GM19397 (cell line): Measurements from ENCODE around the gene CLDN16.
A peak's percentile ranks its signal among the peaks of the same experiment; 100 is the strongest.

Source experiments
- ATAC-seq: cut with Tn5 transposase; IDR thresholded peaks from one replicate; pipeline ENCODE4 v1.9.1; 2021; ENCODE audit warnings: mild to moderate bottlenecking, moderate library complexity; ENCODE audit not compliant: unreplicated experiment

Gene CLDN16

DNA sequence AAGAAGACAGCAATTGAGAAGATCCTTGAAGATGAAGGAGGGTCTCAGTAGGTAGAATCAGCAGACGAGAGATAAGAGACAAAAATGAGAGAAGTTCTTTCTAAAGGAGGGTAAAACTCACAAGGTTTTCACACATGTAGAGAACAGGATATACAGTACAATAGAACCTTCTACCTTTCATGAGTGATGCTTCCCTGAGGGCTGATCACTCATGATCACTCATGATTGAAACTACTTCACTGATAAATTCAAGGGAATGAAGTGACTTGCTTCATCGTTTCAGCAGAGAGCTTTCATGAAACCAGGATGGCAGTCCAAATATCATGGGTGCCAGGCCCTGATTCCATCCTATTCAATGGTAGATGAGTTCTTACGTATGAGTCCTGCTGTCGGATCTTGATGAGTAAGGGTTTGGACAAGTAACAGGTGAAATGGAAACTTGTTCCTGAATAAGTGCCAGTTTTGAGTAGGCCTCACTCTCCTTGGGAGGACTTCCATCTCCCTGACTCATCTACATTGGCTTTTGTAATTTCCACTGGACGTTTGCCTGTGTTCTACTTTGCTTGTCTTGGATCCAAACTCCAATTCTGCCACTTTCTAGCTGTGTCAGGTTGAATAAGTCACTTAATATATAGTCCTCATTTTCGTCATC is 9.6 kb upstream of the CLDN16 start:
- no peak for ATAC-seq

DNA sequence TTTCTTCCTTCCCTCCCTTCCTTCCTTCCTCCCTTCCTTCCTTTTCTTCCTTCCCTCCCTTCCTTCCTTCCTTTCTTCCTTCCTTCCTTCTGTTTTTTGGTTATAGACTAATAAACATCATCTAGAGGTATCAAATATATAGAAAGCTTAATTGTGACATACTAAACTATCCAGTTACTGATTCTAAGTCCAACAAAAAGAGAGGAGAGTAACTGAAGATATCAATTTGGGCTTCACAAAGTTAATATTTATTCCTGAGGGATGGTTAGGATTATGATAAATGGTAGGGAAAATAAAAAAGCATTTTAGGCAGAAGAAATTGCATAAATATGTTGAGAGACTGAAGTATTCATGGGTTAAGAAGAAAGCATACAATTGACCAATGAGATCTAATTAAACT is 7.8 kb upstream of the CLDN16 start:
- no peak for ATAC-seq

DNA sequence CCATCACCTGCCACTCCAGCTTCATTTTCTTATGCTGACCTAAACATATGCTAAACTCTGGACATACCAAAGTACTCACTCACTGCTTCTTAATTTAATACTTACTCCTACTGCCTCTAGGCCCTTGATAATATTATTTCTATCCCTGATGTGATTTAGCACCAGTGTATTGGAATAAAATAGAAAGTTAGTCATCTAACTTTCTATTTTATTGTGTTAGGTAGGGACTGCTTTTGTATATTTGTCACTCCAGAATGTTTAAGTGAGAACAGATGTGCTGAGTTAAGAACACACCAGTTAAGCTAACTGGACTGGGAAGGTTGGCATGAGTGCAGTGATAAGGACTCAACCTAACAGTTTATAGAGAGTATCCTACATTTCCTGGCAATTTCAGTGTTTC is 6.5 kb upstream of the CLDN16 start:
- no peak for ATAC-seq

GRCh38 chr3:190382082-190382481 is 5.9 kb upstream of the CLDN16 start:
- ATAC-seq = no peak

- ATAC-seq = peak; percentile 82
Measured at GRCh38 chr3:190384309-190384756, 3.6 kb upstream of the CLDN16 start.

GRCh38 chr3:190385731-190386688 is 2.0 kb upstream of the CLDN16 start:
- ATAC-seq = no peak

DNA sequence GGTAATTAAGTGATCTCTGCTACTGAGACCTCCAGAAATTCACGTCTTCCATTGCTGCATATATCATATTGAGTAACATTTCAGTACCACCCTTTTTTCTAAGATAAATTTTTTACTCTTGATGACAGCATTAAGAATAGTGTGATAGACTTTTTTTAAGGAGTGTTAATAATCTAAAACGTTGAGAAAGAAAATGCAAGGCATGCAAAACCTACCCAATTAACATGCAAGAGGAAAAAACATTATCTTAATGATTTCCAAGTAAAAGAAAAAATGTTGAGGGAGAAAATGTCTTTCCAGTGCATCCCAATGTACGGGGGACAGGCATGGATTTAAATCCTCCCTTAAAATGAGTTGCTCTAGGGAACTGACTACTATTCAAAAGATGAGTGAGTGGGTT is 740 bp downstream of the CLDN16 start:
- ATAC-seq = no peak

- ATAC-seq = no peak
Measured at GRCh38 chr3:190396001-190396400, 8.0 kb downstream of the CLDN16 start.

DNA sequence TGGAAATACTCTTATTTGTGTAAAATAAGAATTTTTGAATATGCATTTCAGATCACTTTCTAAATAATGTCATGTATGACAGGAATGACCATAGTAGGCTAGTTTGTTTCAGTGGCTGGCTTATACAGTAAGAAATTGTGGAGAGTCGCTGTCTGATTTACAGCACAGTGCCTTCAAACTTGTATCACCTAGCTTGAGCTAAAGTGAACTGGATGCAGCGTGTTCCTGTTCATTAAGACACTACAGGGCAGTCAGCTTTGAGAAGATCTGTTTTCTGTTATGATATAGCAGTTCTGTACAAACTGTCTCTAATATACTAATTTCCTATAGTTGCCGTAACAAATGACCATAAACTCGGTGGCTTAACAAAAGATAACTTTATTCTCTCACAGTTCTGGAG is 9.9 kb downstream of the CLDN16 start:
- ATAC-seq = no peak

GRCh38 chr3:190399677-190400076 is 11.7 kb downstream of the CLDN16 start:
- ATAC-seq = no peak

DNA sequence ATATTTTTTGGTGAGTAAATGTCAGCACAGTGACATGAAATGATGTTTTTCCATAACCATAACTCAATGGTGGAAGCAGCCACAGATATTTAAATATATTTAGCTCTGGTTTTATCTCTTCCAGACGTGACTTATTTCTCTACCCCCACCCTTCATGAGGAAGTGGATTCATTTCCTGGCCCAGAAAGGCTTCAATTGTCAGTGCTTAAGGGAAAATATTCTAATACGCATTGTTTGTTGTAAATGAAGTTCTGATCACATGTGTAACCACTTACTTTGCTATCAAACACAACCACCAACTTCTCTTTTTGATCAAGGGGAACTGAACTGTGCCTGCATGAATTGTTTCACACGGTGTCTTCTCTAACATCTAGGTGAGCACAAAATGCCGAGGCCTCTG is 14.0 kb downstream of the CLDN16 start:
- no peak for ATAC-seq

- ATAC-seq = no peak
Measured at GRCh38 chr3:190404715-190405114, 16.8 kb downstream of the CLDN16 start.

DNA sequence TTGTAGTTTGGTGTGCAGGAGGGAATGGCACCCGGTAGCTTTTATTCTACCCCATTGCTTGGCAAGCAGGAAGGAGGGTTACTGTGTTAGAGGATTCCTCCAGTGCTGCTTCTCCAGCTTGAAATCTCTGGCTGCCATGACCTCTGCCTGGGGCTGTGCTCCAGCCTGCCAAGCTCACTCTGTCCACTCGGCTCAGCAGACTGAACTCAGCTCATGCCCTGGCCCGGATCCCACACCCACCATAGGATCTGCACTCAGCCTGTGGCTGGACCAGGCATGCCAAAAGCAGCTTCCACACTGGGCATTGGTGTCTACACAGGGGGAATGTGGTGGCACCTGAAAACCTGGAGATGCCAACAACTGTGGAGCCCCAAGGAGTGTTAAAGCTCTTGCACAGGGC is 26.3 kb downstream of the CLDN16 start:
- no peak for ATAC-seq

DNA sequence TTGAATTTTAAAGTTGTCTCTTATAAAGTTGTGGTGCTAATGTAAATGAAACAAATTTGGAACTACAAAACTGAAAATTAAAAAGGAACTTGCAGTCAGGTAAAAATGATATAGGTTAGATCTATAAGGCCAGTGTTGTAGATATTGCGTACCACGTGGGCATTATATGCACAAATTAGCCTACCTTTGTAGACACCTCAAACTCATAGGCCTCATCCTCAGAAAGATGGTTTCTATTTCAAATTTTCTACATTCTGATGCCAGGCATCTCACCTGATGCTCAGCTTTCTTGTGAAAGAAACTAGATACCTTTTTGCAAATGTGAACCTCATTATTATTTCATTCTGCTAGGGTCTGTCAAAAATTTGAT is 36.1 kb downstream of the CLDN16 start:
- ATAC-seq = no peak

DNA sequence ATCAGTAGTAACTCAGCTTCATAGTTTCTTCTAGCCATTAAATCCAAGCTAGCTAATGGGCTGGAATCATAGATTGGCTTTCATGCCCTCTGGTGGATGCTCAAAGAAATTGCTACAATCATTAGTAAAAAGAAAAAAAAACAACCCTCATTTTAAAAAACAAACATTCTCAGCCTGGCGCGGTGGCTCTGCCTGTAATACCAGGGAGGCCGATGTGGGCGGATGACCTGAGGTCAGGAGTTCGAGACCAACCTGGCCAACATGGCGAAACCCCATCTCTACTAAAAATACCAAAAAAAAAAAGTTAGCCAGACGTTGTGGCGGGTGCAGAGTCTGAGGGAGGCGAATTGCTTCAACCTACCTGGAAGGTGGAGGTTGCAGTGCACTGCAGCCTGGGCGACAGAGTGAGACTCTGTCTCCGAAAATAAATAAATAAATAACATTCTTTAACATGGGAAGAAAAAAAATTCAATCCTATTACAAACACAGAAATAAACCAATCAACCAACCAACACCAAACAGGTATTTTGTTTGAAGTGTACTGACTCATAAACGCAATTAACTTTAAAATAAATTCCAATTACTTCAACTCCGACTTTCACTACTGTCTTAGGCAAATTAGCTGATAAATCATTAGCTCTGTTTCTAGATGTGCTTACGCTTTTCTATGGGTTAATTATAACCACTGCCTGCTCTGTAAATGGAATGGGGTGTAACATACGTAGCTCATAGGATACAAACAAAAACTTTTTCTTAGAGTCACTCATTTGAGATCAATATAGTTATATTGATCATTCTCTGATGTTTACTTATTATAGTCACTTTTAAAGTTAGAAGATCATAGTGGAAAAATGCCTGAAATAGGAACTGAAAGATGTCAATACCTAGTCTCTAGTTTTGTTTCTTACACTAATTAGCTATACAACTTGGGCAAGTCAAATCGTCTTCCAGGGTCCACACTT is 36.8 kb downstream of the CLDN16 start:
- ATAC-seq = peak; percentile 62

DNA sequence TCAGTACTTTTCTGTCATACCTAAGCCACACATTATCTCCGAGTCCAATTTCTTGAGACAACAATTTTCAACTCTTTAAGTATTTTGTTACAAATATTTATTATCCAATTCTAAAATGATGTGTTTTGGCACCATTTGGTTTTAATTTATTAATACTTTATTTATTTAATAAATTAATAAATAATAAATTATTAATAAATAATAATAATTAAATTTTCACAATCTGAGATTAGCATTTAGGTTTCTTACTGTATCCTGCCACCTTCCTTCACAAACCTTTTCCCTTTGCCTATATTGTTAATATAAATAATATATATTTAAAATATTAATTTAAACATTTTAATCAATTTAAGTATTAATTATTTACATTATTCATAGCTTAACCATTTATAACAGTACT is 37.9 kb downstream of the CLDN16 start:
- no peak for ATAC-seq

- no peak for ATAC-seq
Measured at GRCh38 chr3:190426806-190427507, 39.0 kb downstream of the CLDN16 start.

- ATAC-seq = no peak
Measured at GRCh38 chr3:190429681-190430080, 41.7 kb downstream of the CLDN16 start.

DNA sequence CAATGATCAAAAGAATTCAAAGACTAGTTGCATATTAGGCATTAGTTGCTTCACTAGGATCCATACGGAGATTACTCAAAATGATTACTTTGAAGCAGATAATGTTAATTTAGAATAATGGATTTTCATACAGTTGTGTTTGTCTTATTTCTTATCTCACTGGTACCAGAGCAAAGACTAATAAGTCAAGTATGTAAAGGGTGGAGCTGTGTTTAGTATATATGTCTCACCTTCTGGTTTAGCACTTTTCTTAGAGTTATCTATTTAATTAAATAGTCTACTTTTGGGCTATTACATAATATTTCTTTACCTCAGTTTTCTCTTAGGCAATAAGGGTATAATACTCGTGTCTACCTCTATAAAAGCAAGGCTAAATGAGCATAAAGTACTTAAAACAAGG is 42.9 kb downstream of the CLDN16 start:
- no peak for ATAC-seq

DNA sequence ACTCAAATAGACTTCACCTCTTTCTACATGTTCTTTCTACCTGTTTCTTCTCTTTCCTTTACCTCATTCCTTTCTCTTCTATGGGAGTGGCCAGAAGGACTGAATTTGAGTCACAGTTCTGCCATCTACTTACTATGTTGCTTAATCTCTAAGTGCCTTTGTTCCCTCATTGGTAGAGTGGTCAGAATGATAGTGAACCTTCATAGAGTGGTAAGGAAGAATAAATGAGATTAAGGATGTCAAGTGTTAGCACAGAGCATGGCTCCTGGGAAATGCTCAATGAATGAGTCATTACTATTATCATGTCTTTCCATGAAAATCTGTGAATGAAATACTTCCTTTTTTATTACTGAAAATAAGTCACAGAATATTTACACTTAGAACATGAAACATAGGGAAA is 44.3 kb downstream of the CLDN16 start:
- no peak for ATAC-seq

DNA sequence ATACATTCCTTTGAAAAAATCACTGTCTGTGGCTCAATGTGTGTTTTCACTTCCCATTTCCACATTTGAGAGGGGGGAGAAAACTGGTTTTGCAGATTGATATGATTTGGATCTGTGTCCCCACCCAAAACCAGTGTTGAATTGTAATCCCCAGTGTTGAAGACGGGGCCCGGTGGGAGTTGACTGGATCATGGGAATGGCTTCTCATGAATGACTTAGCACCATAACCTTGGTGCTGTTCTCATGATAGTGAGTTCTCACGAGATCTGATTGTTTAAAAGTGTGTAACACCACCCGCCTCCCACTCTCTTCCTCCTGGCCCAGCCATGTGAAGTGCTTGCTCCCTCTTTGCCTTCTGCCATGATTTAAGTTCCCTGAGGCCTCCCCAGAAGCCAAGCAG is 45.7 kb downstream of the CLDN16 start:
- ATAC-seq = no peak
